ENCODE measurements around the gene NPL. TPM values are rescaled to one million over a fixed set of nuclear protein-coding genes. Genes with fewer than 3 reads are reported as not detected.
A peak's percentile ranks its signal among the peaks of the same experiment; 100 is the strongest.

Gene NPL
- total and polyA plus RNA-seq, 9 of the 15 experiments (the other 6 are each of a cell fraction or from before 2014, with no cell fraction given): 9.9 to 22.3 (median 14.2) TPM

DNA sequence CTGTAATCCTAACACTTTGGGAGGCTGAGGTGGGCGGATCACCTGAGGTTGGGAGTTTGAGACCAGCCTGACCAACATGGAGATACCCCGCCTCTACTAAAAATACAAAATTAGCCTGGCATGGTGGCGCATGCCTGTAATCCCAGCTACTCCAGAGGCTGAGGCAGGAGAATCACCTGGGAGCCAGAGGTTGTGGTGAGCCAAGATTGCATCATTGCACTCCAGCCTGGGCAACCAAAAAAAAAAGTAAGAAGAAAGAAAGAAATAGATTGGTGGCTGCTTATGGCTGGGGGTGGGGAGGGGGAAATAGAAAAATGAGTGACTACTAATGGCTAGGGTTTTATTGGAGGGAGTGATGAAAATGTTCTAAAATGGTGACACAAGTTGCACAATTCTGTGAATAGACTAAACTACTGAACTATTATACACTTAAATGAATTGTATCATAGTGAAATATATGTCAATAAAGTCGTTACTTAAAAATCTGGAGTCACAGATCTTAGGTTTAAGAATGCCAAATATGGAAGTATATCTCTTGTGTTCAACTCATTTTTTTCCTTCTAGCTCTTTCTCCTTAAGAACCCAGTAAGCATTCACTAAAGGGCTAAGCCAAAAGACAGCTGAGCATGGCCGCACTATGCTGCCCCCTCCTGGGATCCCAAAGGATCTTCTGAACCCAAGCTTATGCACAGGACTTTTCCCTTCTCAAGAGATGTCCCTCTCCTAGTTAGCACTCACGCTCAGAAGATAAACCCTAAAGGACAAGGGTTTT lies 3.2 kb upstream of the NPL start (continued):
- TF ChIP-seq, protein P1, sequence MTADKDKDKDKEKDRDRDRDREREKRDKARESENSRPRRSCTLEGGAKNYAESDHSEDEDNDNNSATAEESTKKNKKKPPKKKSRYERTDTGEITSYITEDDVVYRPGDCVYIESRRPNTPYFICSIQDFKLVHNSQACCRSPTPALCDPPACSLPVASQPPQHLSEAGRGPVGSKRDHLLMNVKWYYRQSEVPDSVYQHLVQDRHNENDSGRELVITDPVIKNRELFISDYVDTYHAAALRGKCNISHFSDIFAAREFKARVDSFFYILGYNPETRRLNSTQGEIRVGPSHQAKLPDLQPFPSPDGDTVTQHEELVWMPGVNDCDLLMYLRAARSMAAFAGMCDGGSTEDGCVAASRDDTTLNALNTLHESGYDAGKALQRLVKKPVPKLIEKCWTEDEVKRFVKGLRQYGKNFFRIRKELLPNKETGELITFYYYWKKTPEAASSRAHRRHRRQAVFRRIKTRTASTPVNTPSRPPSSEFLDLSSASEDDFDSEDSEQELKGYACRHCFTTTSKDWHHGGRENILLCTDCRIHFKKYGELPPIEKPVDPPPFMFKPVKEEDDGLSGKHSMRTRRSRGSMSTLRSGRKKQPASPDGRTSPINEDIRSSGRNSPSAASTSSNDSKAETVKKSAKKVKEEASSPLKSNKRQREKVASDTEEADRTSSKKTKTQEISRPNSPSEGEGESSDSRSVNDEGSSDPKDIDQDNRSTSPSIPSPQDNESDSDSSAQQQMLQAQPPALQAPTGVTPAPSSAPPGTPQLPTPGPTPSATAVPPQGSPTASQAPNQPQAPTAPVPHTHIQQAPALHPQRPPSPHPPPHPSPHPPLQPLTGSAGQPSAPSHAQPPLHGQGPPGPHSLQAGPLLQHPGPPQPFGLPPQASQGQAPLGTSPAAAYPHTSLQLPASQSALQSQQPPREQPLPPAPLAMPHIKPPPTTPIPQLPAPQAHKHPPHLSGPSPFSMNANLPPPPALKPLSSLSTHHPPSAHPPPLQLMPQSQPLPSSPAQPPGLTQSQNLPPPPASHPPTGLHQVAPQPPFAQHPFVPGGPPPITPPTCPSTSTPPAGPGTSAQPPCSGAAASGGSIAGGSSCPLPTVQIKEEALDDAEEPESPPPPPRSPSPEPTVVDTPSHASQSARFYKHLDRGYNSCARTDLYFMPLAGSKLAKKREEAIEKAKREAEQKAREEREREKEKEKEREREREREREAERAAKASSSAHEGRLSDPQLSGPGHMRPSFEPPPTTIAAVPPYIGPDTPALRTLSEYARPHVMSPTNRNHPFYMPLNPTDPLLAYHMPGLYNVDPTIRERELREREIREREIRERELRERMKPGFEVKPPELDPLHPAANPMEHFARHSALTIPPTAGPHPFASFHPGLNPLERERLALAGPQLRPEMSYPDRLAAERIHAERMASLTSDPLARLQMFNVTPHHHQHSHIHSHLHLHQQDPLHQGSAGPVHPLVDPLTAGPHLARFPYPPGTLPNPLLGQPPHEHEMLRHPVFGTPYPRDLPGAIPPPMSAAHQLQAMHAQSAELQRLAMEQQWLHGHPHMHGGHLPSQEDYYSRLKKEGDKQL (CRISPR knock-in tag; IDR thresholded peaks at IDR 0.05; ENCODE audit: borderline replicate concordance): no peak
- TF ChIP-seq, protein P2, sequence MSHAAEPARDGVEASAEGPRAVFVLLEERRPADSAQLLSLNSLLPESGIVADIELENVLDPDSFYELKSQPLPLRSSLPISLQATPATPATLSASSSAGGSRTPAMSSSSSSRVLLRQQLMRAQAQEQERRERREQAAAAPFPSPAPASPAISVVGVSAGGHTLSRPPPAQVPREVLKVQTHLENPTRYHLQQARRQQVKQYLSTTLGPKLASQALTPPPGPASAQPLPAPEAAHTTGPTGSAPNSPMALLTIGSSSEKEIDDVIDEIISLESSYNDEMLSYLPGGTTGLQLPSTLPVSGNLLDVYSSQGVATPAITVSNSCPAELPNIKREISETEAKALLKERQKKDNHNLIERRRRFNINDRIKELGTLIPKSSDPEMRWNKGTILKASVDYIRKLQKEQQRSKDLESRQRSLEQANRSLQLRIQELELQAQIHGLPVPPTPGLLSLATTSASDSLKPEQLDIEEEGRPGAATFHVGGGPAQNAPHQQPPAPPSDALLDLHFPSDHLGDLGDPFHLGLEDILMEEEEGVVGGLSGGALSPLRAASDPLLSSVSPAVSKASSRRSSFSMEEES (CRISPR knock-in tag; IDR thresholded peaks at IDR 0.05): no peak
- TF ChIP-seq SMAD4 (CRISPR knock-in tag; conservative IDR thresholded peaks at IDR 0.05) (0 out of 2 replicates have a peak, but pooled peaks have one; percentile 37), BCL6 (CRISPR knock-in tag; IDR thresholded peaks at IDR 0.05) (no peak), ILF3 (IDR thresholded peaks at IDR 0.05; ENCODE audit: borderline replicate concordance) (0 out of 2 replicates have a peak, but pooled peaks have one; percentile 40), CHCHD3 (CRISPR knock-in tag; IDR thresholded peaks at IDR 0.05) (no peak), PTTG1 (tag; IDR thresholded peaks at IDR 0.05; ENCODE audit: low read depth) (no peak), ATF1 (CRISPR knock-in tag; IDR thresholded peaks at IDR 0.05) (no peak), ATF1 (tag; IDR thresholded peaks at IDR 0.05) (no peak), ZNF79 (CRISPR knock-in tag; IDR thresholded peaks at IDR 0.05; ENCODE audit: low read depth) (no peak), ZNF699 (CRISPR knock-in tag; IDR thresholded peaks at IDR 0.05; ENCODE audit: insufficient replicate concordance) (no peak)
- TF ChIP-seq, protein P3, sequence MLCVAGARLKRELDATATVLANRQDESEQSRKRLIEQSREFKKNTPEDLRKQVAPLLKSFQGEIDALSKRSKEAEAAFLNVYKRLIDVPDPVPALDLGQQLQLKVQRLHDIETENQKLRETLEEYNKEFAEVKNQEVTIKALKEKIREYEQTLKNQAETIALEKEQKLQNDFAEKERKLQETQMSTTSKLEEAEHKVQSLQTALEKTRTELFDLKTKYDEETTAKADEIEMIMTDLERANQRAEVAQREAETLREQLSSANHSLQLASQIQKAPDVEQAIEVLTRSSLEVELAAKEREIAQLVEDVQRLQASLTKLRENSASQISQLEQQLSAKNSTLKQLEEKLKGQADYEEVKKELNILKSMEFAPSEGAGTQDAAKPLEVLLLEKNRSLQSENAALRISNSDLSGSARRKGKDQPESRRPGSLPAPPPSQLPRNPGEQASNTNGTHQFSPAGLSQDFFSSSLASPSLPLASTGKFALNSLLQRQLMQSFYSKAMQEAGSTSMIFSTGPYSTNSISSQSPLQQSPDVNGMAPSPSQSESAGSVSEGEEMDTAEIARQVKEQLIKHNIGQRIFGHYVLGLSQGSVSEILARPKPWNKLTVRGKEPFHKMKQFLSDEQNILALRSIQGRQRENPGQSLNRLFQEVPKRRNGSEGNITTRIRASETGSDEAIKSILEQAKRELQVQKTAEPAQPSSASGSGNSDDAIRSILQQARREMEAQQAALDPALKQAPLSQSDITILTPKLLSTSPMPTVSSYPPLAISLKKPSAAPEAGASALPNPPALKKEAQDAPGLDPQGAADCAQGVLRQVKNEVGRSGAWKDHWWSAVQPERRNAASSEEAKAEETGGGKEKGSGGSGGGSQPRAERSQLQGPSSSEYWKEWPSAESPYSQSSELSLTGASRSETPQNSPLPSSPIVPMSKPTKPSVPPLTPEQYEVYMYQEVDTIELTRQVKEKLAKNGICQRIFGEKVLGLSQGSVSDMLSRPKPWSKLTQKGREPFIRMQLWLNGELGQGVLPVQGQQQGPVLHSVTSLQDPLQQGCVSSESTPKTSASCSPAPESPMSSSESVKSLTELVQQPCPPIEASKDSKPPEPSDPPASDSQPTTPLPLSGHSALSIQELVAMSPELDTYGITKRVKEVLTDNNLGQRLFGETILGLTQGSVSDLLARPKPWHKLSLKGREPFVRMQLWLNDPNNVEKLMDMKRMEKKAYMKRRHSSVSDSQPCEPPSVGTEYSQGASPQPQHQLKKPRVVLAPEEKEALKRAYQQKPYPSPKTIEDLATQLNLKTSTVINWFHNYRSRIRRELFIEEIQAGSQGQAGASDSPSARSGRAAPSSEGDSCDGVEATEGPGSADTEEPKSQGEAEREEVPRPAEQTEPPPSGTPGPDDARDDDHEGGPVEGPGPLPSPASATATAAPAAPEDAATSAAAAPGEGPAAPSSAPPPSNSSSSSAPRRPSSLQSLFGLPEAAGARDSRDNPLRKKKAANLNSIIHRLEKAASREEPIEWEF (CRISPR knock-in tag; IDR thresholded peaks at IDR 0.05): no peak
- TF ChIP-seq, protein P4, sequence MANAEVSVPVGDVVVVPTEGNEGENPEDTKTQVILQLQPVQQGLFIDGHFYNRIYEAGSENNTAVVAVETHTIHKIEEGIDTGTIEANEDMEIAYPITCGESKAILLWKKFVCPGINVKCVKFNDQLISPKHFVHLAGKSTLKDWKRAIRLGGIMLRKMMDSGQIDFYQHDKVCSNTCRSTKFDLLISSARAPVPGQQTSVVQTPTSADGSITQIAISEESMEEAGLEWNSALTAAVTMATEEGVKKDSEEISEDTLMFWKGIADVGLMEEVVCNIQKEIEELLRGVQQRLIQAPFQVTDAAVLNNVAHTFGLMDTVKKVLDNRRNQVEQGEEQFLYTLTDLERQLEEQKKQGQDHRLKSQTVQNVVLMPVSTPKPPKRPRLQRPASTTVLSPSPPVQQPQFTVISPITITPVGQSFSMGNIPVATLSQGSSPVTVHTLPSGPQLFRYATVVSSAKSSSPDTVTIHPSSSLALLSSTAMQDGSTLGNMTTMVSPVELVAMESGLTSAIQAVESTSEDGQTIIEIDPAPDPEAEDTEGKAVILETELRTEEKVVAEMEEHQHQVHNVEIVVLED (CRISPR knock-in tag; IDR thresholded peaks at IDR 0.05): no peak

Measured in K562 (cell line).